Epithelial cell of proximal tubule (primary cell): ENCODE measurements around the gene SLC9A2. TPM values are rescaled to one million over a fixed set of nuclear protein-coding genes. Genes with fewer than 3 reads are reported as not detected.

Experiments used
- DNase-seq: peaks from one replicate; pipeline ENCODE4 v3.0.0-alpha.2; 2011; ENCODE audit warnings: low read depth
- H3K4me3 ChIP-seq: 2 replicates; pipeline ENCODE4 v1.5.1; 2011; ENCODE audit warnings: low read depth, mild to moderate bottlenecking, low read length
- total RNA-seq: library from RNA; depleted of rRNA; stranded (reverse); fragments of >200 nt; gene quantifications from 2 replicates; pipeline ENCODE4 v1.2.3, GENCODE V29; 2015
- TF ChIP-seq, protein P1 (sequence below): conservative IDR thresholded peaks from 2 replicates; pipeline ENCODE4 v1.5.1; 2012; ENCODE audit warnings: low read depth, mild to moderate bottlenecking, low read length

The SLC9A2 gene
- total RNA-seq, 1 donor from 2014 or later: 0.86 TPM

DNA sequence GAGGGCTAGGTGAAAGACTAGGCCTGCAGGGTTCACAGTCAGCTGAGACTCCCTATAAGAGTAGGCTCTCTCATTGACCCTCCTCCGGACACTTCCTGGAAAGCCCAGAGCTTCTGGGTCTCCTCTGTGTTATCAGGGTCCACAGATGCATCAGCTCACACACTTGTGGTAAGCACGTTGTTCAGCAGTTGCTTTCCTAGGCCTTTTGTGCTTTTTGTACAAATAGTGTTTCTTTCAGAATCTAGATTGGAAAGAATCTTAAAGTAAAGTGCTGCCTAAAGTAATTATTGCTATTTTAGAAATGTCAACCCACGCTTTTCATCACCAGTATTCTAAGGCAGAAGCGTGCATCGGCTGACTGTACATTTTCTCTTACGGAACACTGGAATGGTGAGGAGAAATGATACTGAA lies 15.5 kb downstream of the SLC9A2 start:
- H3K4me3 ChIP-seq: no peak overlapping the region
- TF ChIP-seq, protein P1, sequence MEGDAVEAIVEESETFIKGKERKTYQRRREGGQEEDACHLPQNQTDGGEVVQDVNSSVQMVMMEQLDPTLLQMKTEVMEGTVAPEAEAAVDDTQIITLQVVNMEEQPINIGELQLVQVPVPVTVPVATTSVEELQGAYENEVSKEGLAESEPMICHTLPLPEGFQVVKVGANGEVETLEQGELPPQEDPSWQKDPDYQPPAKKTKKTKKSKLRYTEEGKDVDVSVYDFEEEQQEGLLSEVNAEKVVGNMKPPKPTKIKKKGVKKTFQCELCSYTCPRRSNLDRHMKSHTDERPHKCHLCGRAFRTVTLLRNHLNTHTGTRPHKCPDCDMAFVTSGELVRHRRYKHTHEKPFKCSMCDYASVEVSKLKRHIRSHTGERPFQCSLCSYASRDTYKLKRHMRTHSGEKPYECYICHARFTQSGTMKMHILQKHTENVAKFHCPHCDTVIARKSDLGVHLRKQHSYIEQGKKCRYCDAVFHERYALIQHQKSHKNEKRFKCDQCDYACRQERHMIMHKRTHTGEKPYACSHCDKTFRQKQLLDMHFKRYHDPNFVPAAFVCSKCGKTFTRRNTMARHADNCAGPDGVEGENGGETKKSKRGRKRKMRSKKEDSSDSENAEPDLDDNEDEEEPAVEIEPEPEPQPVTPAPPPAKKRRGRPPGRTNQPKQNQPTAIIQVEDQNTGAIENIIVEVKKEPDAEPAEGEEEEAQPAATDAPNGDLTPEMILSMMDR: no peak
- no peak for DNase-seq

DNA sequence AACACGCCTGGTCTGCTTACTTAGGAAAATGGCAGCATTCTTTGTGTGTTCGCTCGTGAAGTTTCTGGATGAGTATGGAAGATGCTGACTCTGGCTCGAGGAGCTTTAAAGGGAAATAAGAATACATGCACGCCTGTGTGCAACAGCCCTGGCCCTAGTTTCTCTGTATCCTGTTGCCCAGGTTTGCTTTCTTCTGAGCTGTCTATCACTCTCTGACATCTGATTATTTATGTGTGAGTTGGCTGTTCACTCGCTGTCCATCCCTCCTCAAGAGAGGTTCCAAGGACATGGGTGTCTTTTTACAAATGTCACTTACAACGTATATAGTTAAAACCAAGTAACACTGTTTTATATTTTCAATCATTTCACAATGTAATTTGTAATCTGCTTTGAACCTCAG lies 16.0 kb downstream of the SLC9A2 start:
- no peak for DNase-seq
- TF ChIP-seq, protein P1: no peak
- no peak overlapping the region for H3K4me3 ChIP-seq

DNA sequence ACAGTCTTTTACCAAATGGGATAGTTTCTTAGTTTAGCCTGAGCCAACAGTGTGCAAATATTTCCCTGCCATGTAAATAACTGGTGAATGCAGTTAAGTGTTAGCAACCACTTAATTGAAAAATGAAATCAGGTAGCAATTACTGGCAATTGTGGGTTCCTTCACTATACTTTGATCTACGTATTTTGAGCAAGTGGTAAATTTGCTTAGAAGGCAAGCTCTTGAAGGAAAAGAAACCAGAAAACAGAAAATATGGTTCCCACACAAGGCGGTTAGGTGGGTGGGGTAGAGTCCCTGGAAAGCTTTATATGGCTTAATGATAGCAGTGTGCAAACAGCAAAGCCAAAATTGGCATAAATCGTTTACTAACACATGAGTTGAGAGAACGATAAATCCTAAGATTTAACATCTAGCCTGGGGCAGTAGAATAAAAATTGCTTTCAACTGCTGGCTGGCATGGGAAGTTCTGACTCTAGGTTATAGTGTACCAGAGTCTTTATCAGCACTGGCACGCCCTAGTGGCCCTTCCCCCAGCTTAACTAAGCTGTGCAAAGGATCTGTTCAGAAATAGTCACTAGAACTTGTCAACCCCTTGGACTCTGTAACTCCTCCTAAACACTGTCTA lies 17.0 kb downstream of the SLC9A2 start:
- DNase-seq: no peak
- no peak overlapping the region for H3K4me3 ChIP-seq
- TF ChIP-seq, protein P1: no peak

DNA sequence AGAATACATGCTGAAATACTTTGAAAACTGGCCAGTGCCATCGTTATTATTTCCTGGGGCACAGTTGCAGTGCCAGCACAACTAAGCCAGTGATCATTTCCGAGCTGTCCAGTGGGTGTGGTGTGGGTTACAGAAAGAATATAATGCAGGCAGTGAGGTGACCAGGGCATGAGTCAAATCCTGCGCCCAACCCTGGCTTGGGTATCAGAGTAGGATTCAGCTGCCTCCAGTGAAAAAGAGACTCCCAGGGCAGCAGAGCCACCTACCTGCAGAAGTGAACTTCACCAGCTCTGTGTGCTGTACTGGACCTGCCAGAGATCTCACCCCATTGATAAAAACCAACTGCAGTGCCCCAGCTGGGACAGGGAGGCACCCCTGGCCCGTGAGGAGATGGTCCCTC lies 18.0 kb downstream of the SLC9A2 start:
- TF ChIP-seq, protein P1: no peak

DNA sequence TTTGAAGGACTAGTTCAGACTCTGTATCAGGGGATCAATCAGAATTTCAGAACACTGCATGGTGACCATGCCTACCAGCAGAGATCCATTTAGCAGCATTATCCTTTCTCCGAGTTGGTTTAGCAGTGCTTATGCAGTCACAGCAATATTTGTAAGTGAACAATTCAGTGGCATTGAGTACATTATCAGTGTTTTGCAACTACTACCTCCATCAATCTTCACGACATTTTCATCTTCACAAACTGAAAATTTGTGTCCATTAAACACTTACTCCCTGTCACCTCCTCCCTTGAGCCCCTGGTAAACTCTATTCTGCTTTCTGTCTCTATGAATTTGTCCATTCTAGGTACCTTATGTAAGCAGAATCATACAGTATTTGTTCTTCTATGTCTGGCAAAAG lies 20.1 kb downstream of the SLC9A2 start:
- TF ChIP-seq, protein P1: no peak
- H3K4me3 ChIP-seq: no peak overlapping the region
- no peak for DNase-seq

More for the DNA sequence above, 18.0 kb downstream of the SLC9A2 start:
- no peak overlapping the region for H3K4me3 ChIP-seq
- DNase-seq: no peak

DNA sequence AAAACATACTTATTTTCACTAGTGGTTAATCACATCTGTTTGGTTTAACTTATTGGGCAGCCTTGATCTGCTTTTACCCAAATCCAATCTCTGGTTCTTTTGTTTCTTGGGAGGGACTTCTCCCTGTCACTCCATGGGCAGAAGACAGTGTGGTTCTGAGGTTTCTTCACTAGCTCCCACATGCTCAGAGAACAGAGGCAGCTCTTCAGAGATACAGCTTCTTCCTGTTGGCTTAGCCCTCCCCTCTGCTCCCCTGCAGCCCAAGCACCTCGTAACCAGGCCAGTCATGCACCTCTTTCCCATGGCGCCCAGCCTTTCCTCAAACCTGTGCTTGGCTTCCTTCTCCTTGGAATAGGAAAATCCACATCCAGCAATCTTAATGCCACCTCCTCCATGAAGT lies 32.8 kb downstream of the SLC9A2 start:
- no peak overlapping the region for H3K4me3 ChIP-seq
- TF ChIP-seq, protein P1: no peak
- no peak for DNase-seq

DNA sequence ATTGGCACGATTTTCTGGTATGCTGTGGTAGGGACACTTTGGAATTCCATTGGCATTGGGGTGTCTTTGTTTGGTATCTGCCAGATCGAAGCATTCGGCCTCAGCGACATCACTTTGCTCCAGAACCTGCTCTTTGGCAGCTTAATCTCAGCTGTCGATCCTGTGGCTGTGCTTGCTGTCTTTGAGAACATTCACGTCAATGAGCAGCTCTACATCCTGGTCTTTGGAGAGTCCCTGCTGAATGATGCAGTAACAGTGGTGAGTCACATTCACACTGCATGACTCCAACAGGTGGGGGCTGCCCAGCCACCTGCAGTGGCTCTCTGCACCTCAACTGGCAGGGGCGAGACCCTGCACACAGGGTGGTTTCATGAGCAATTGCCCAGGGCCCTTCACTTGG lies 38.4 kb downstream of the SLC9A2 start:
- no peak overlapping the region for H3K4me3 ChIP-seq
- DNase-seq: peak; percentile 43
- TF ChIP-seq, protein P1: no peak
